ENCODE measurements around the gene CYTIP. TPM values are rescaled to one million over a fixed set of nuclear protein-coding genes. Genes with fewer than 3 reads are reported as not detected.

The CYTIP gene
- not detected in 2 replicates for total RNA-seq

GRCh38 chr2:157443795-157444640 is at the start of gene CYTIP:
Gene CYTIP, minus strand, starts transcription at chr2:157444089. Its CDS starts 69 bp downstream, at chr2:157444020.

Other genes with a start within 250 kb of the CYTIP start
- gene GALNT5, start 186.4 kb downstream of the CYTIP start, total RNA-seq = 9.0 and 16.5 TPM in 2 replicates
- not detected in 2 replicates for gene ERMN, start 118.3 kb downstream of the CYTIP start, total RNA-seq
- not detected in 2 replicates for gene ACVR1C, start 184.8 kb upstream of the CYTIP start, total RNA-seq

Measured in placental epithelial cell (primary cell).